ENCODE data around the gene NCR3LG1. TPM values are rescaled to one million over a fixed set of nuclear protein-coding genes. Genes with fewer than 3 reads are reported as not detected.
A peak's percentile ranks its signal among the peaks of the same experiment; 100 is the strongest.

Gene NCR3LG1
- total RNA-seq, 1 experiment from 2014 or later = 1.3 TPM

DNA sequence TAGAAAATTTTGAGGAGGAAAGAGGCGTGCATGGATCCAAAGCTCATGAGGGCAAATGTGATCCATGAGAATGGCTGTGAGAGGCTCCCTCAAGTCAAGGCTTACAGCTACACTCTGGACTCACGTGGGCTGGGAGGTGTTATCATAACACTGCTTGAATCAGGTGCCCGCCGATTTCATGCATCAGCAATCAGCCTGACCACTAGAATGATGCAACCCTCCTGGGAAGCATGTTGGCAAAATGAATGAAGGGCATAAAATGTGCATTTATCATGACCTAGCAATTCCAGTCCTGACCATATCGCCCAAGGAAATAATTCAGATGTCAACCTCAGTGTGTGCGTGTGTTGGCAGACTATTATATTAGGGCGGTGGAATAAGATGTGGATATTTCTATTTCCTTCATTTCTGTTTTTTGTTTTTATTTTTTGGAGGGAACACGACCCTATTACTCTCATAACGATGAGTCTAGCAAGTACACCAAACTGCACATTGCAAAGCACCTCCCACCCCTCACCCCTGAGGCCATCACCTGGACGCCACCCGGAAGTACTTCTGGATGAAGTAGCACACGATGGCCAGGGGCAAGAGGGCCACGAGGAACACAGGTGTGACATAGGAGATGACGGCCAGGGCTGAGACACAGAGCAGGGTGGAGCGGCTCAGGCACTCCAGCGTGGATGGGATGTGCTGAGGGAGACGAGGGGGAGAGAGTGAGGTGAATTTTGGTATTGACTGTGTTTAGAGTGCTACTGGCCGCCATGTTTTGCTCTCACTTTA is 52.6 kb downstream of the NCR3LG1 start:
- no peaks in the 10 kb centered on the region for H3K79me2 ChIP-seq (ENCODE audit: low read length)
- CTCF ChIA-PET = no interaction called here
- no peaks in the 10 kb centered on the region for H3F3A ChIP-seq (ENCODE audit: low read length, unreplicated experiment)
- DNase-seq (no peak), ATAC-seq (no peak)
- H3K4me2 ChIP-seq (ENCODE audit: low read length) = no peak overlapping the region
- H3K36me3 ChIP-seq (ENCODE audit: low read depth, low read length) = no peaks in the 10 kb centered on the region
- H3K4me1 ChIP-seq (ENCODE audit: insufficient read depth, low read length) = no peaks in the 10 kb centered on the region; the same call in 1 of the 2 replicates
- no peaks in the 10 kb centered on the region for H3K9me2 ChIP-seq (replicated peaks; ENCODE audit: low read length)
- no peaks in the 10 kb centered on the region for H3K27me3 ChIP-seq (ENCODE audit: low read length)
- no peak overlapping the region for H3K9ac ChIP-seq (ENCODE audit: low read length)
- no peaks in the 10 kb centered on the region for H4K20me1 ChIP-seq (ENCODE audit: low read length)
- no TSS peak for BruUV-seq (replicated peaks)
- no peak overlapping the region for H2AFZ ChIP-seq (ENCODE audit: low read length)
- no peak overlapping the region for H3K27ac ChIP-seq (ENCODE audit: low read length)
- H3K4me3 ChIP-seq (ENCODE audit: low read length) = no peak overlapping the region
- POLR2A ChIA-PET (ENCODE audit: unreplicated experiment) = no interaction called here
- intact Hi-C loops (cut with micrococcal nuclease) = no loop called here
- no peaks in the 10 kb centered on the region for H3K9me3 ChIP-seq (ENCODE audit: low read length)
- TF ChIP-seq EZH2 (IDR thresholded peaks at IDR 0.05; ENCODE audit: low read length, unreplicated experiment) (no peak), EZH2phosphoT487 (IDR thresholded peaks at IDR 0.05; ENCODE audit: borderline replicate concordance, low read length) (no peak)
- TF ChIP-seq, protein P1, sequence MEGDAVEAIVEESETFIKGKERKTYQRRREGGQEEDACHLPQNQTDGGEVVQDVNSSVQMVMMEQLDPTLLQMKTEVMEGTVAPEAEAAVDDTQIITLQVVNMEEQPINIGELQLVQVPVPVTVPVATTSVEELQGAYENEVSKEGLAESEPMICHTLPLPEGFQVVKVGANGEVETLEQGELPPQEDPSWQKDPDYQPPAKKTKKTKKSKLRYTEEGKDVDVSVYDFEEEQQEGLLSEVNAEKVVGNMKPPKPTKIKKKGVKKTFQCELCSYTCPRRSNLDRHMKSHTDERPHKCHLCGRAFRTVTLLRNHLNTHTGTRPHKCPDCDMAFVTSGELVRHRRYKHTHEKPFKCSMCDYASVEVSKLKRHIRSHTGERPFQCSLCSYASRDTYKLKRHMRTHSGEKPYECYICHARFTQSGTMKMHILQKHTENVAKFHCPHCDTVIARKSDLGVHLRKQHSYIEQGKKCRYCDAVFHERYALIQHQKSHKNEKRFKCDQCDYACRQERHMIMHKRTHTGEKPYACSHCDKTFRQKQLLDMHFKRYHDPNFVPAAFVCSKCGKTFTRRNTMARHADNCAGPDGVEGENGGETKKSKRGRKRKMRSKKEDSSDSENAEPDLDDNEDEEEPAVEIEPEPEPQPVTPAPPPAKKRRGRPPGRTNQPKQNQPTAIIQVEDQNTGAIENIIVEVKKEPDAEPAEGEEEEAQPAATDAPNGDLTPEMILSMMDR (conservative IDR thresholded peaks at IDR 0.05; ENCODE audit: low read depth, low read length) = no peak

DNA sequence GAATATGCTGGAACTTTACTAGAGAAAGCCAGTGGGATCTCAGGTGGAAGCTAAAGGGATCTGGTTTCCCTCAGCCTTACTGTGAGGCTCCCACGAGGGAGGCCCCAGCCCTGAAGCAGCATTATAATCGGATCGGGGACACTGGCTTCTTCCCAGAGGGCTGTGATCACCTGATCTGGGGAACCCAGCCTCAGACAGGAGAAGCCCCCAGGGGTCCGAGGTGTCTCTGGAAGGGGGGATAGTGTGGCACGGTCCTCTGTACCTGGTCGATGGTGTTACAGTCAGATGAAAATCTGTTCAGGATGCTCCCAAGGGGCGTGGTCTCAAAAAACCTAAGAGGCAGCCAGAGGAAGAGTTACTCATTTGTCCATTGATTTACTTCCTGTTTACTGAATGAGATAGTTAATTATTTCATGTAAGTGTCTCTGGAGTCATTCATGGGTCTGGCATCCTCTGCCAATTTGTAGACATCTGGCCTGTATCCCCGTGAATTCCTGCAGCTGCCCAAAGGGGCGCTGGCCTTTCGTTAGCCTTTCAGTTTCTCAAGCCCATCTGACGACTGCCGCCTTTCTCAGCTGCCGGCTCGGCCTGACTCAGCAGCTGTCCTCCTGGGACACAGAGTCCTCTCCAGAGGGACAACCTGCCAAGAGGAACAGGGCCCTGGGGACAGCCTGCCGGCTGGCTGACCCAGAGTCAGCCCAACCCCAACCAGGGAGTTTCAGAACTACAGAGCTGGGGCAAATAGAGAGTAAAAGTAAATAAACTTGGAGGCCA is 53.8 kb downstream of the NCR3LG1 start:
- Histone ChIP-seq H3K9me3 (ENCODE audit: low read length) (no peaks in the 10 kb centered on the region), H3K36me3 (ENCODE audit: low read depth, low read length) (no peaks in the 10 kb centered on the region), H3K27me3 (ENCODE audit: low read length) (no peaks in the 10 kb centered on the region), H3K4me3 (ENCODE audit: low read length) (no peak overlapping the region), H4K20me1 (ENCODE audit: low read length) (no peaks in the 10 kb centered on the region), H2AFZ (ENCODE audit: low read length) (peak overlapping the region; percentile 81), H3K4me2 (ENCODE audit: low read length) (peak overlapping the region; percentile 38; the same call in 1 of the 2 replicates), H3K4me1 (ENCODE audit: insufficient read depth, low read length) (no peaks in the 10 kb centered on the region; the same call in 1 of the 2 replicates), H3K9ac (ENCODE audit: low read length) (no peak overlapping the region), H3K79me2 (ENCODE audit: low read length) (no peaks in the 10 kb centered on the region), H3K9me2 (replicated peaks; ENCODE audit: low read length) (no peaks in the 10 kb centered on the region), H3K27ac (ENCODE audit: low read length) (no peak overlapping the region), H3F3A (ENCODE audit: low read length, unreplicated experiment) (no peaks in the 10 kb centered on the region)
- ATAC-seq (peak; percentile 71), DNase-seq (peak; percentile 28)
- ChIA-PET POLR2A (ENCODE audit: unreplicated experiment) (no interaction called here), CTCF (no interaction called here)
- BruUV-seq (replicated peaks) = no TSS peak
- TF ChIP-seq EZH2phosphoT487 (IDR thresholded peaks at IDR 0.05; ENCODE audit: borderline replicate concordance, low read length) (no peak), EZH2 (IDR thresholded peaks at IDR 0.05; ENCODE audit: low read length, unreplicated experiment) (no peak)
- TF ChIP-seq, protein P1 (conservative IDR thresholded peaks at IDR 0.05; ENCODE audit: low read depth, low read length) = no peak
- intact Hi-C loops (cut with micrococcal nuclease) = no loop called here

Measured in PC-3 (cell line).